ENCODE measurements around the gene MED4. TPM values are rescaled to one million over a fixed set of nuclear protein-coding genes. Genes with fewer than 3 reads are reported as not detected.

MED4 gene
- total RNA-seq, 1 experiment from 2014 or later: 46.9 TPM

GRCh38 chr13:48142436-48142835 lies 47.5 kb upstream of the MED4 start (continued):
- no peak for TF ChIP-seq REST (IDR thresholded peaks at IDR 0.05; ENCODE audit: low read depth)
- TF ChIP-seq POLR2A (IDR thresholded peaks at IDR 0.05; ENCODE audit: borderline replicate concordance, extremely low read depth, insufficient read depth, insufficient read length): no peak
- TF ChIP-seq YY1 (IDR thresholded peaks at IDR 0.05; ENCODE audit: extremely low read depth, insufficient replicate concordance, low read depth, low read length): no peak
- no peak for TF ChIP-seq EZH2phosphoT487 (IDR thresholded peaks at IDR 0.05; ENCODE audit: borderline replicate concordance)
- no peak for TF ChIP-seq RAD21 (IDR thresholded peaks at IDR 0.05; ENCODE audit: low read depth)
- no peak for TF ChIP-seq ZBTB33 (IDR thresholded peaks at IDR 0.05; ENCODE audit: extremely low read depth, insufficient replicate concordance, low read length)

- no peak overlapping the region for H3K4me2 ChIP-seq (ENCODE audit: low read length)
- no peak overlapping the region for H3K9ac ChIP-seq (ENCODE audit: low read length)
- ChIA-PET RAD21 (ENCODE audit: low non-redundant PET in 1 of 2, low total read pairs in 2 of 2, uncharacterized antibody in 2 of 2, unreplicated experiment in 2 of 2) (no interaction called here), POLR2A (no interaction called here), CTCF (no interaction called here)
- TF ChIP-seq MAX (IDR thresholded peaks at IDR 0.05) (no peak), SIN3A (IDR thresholded peaks at IDR 0.05; ENCODE audit: low read depth) (no peak), CBX3 (IDR thresholded peaks at IDR 0.05; ENCODE audit: low read depth) (no peak), TCF7L2 (IDR thresholded peaks at IDR 0.05; ENCODE audit: borderline replicate concordance, extremely low read depth, insufficient read depth, insufficient read length) (no peak), JUND (IDR thresholded peaks at IDR 0.05) (no peak), SP1 (IDR thresholded peaks at IDR 0.05; ENCODE audit: low read depth) (no peak), CTCF (IDR thresholded peaks at IDR 0.05 in 2 of 3, conservative IDR thresholded peaks at IDR 0.05 in 1 of 3; ENCODE audit: borderline replicate concordance in 1 of 3, insufficient read depth in 1 of 3, low read depth in 2 of 3, low read length in 2 of 3) (no peak), EGR1 (IDR thresholded peaks at IDR 0.05; ENCODE audit: low read depth) (no peak), CEBPB (IDR thresholded peaks at IDR 0.05; ENCODE audit: low read depth) (no peak), ZBTB33 (IDR thresholded peaks at IDR 0.05; ENCODE audit: extremely low read depth, insufficient replicate concordance, low read length) (no peak)
- no peaks in the 10 kb centered on the region for H3K4me1 ChIP-seq (ENCODE audit: control insufficient read depth in 1 of 2, insufficient read depth in 2 of 2, low read length in 2 of 2)
- no peaks in the 10 kb centered on the region for H3K27me3 ChIP-seq (ENCODE audit: insufficient read depth, low read length)
- H3K79me2 ChIP-seq (ENCODE audit: insufficient read depth, low read length): no peaks in the 10 kb centered on the region
- no peaks in the 10 kb centered on the region for H3K36me3 ChIP-seq (ENCODE audit: control insufficient read depth in 1 of 2, insufficient read depth in 2 of 2, low read length in 2 of 2)
- H3K4me3 ChIP-seq (replicated peaks in 1 of 2; ENCODE audit: low read depth in 1 of 2, low read length in 2 of 2): no peak overlapping the region
- H2AFZ ChIP-seq (ENCODE audit: low read depth, low read length, poor library complexity, severe bottlenecking): no peak overlapping the region
- H3K9me2 ChIP-seq (ENCODE audit: insufficient read depth): no peaks in the 10 kb centered on the region
- no peak overlapping the region for H3K27ac ChIP-seq (ENCODE audit: low read depth, low read length)
- intact Hi-C loops (cut with micrococcal nuclease): no loop called here
- H3K9me3 ChIP-seq (ENCODE audit: control insufficient read depth in 1 of 2, insufficient read depth in 1 of 2, low read depth in 1 of 2, low read length in 2 of 2): no peaks in the 10 kb centered on the region
- ATAC-seq (no peak), DNase-seq (ENCODE audit: low read depth, low spot score) (no peak)
- BruUV-seq (replicated peaks): no TSS peak
- no peaks in the 10 kb centered on the region for H4K20me1 ChIP-seq (ENCODE audit: insufficient read depth)
Measured at GRCh38 chr13:48138270-48138669, 43.4 kb upstream of the MED4 start.

Data from HCT116 (cell line).